22Rv1 (cell line): ENCODE measurements around the gene PUS1.

ENCODE experiments used
- CTCF ChIP-seq: fragments of 450-650 bp; IDR thresholded peaks from 2 replicates; pipeline ENCODE4 v1.5.1; 2017; ENCODE audit warnings: mild to moderate bottlenecking
- ZFX ChIP-seq: fragments of 450-650 bp; IDR thresholded peaks from 2 replicates; pipeline ENCODE4 v1.6.1; 2017; ENCODE audit warnings: antibody characterized with exemption, borderline replicate concordance

- TF ChIP-seq CTCF: no peak
- TF ChIP-seq ZFX: no peak
These were observed 17.9 kb upstream of the PUS1 start for GRCh38 chr12:131911028-131911650.
